NCI-H2227 treated with DMSO at 0.1 percent for 48 hours (cell line): ENCODE results near the gene SCAMP4.

Experiments
- DNase-seq: peaks from one replicate; lab custom pipeline; 2025; lab: John Stamatoyannopoulos, UW

SCAMP4 gene

DNA sequence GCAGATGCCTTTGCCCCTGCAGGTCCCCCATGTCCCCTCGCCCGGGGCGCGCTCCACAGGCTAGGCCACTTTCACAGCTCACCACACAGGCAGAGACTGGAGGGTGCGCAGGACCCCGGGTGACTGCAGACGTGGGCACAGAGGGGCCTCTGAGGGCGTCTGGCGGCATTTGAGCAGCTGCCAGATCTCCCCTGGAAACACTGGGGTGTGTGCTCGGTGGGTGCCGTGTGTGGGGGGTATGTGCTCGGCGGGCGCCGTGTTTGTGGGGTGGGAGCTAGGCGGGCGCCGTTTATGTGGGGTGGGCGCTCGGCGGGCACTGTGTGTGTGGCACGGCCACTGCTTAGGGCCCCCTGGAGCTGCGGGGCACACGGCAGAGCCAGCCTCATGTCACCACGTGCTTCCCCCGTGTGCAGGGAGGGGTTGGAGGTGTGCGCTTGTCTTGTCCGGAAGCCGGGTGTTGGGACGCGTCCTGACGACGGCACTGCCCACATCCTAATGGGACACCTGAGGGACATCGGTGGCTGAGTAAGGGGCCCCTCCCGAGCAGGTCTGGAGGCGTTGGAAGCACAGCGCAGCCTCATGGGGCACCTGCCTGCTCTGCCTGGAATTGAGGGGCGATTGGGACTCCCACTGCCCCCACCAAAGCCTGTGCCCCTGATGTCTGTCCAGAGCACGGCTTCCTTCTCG, 52.5 kb downstream of the SCAMP4 start:
- DNase-seq: no peak

- no peak for DNase-seq
These were observed 54.9 kb downstream of the SCAMP4 start for GRCh38 chr19:1959928-1960589.

GRCh38 chr19:1961000-1961883, 56.0 kb downstream of the SCAMP4 start:
- no peak for DNase-seq

GRCh38 chr19:1962674-1963073, 57.5 kb downstream of the SCAMP4 start:
- DNase-seq: no peak

- no peak for DNase-seq
These were observed 61.9 kb downstream of the SCAMP4 start for GRCh38 chr19:1967087-1967608.

GRCh38 chr19:1968279-1969175, 63.3 kb downstream of the SCAMP4 start:
- no peak for DNase-seq

DNA sequence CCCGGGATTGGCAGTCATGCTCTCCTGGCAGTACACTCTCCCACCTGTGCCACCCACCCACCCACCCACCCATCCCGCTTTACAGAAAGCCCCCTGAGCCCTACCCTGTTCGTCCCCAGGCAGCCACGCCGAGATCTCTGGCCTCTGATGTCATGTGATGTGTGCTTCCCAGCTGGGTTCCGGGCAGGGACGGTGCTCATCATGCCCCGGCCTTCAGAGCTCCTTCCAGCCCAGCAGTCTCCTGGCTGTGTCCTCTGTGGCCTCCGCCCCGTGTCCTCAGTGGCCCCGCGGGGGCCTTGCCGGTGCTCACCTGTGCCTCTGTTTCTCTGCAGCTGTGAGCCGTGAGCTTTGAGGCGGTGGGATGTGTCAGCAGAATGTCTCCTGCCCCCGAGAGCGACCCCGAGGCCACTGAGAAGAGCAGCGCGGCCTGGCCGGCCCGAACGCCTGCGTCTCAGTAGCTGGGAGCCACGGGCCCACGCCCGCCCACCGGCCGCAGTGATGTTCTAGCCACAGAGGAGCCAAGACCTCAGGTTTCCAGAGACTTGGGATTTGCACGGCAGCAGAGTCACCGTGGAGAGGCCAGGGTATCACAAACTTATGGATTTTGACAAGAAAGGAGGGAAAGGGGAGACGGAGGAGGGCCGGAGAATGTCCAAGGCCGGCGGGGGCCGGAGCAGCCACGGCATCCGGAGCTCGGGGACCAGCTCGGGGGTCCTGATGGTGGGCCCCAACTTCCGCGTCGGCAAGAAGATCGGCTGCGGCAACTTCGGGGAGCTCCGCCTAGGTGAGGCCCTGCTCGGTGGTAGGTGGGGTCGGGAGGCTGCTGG, 64.2 kb downstream of the SCAMP4 start:
- DNase-seq: no peak

DNA sequence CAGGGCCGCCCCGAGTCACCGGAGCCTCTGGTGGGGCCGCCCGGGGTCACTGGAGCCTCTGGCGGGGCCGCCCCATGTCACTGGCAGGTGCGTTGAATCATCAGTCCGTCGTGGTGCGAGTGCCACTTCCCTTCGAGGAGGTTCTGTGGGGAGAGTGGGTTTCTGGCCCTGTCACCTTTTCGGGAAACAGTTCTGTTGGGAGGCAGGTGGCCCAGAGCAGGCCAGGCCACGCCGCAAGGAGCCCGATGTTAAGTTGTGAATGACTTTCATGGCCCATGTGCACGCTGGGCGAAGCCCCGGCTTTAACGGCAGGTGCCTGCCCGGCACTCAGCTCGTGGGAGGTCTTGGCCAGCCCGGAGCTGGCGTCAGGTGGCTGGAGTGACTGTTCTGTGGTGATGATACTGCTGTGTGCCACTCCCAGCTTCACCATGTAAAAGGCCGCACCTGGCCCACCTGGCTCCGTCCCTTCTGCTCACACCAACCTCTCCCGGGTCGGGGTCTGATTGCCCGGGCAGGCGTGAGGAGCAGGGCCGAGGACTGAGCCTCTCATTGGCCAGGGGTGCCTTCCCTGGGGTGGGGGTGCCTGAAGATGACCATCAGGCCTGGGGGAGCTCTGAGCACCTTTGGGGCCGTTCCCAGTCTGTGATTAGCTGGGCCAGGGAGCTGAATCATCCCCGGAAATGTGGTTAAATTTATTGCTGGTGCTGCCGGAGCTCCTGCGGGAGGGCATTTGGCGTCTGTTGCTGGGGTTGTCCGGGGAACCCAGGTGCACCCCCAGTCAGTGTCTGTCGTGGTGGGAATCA, 65.0 kb downstream of the SCAMP4 start:
- no peak for DNase-seq

DNA sequence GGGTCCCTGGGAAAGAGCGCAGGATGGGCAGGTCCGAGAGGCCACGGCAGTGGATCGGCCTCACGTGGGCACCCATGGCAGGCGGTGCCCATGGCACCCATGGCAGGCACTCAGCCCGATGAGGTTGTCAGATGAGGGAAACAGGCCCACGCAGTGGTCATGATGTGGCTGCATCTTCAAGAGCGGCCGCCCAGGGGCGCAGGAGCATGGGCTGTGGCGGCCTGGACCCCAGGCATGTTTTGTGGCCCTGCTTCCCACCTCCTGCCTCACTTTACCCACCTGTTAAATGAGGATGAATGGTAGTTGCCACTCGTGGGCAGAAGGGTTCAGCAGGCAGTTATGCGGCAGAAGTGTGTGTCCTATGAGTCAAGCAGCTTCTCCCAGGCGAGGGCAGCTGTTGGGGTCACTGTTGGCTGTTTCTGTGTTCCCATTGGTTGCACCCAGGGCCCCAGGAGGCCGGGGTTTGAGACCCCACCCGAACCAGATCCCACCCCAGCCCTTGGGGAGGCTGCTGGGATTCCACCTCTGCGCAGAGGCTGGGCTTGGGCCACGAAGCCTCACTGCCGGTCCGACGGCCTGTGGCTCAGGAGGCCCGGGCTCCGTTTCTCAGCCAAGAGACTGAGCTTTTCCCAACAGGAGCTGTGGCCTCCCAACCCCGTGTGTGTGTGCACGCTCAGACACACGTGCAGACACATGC, 65.8 kb downstream of the SCAMP4 start:
- no peak for DNase-seq

GRCh38 chr19:1974381-1975161, 69.4 kb downstream of the SCAMP4 start:
- no peak for DNase-seq

GRCh38 chr19:1975162-1975480, 69.9 kb downstream of the SCAMP4 start:
- no peak for DNase-seq
